NB4 (cell line): Measurements from ENCODE around the gene GYPC.

ENCODE experiments used
- DNase-seq: peaks from one replicate; pipeline ENCODE4 v3.0.0; 2010; ENCODE audit warnings: low read depth
- H3K4me3 ChIP-seq: one replicate; pipeline ENCODE4 v1.5.1; 2011; ENCODE audit warnings: mild to moderate bottlenecking, low read depth, low read length, moderate library complexity
- MAX ChIP-seq: IDR thresholded peaks from 2 replicates; pipeline ENCODE4 v1.6.1; 2011; ENCODE audit warnings: low read depth, low read length
- MYC ChIP-seq: IDR thresholded peaks from 2 replicates; pipeline ENCODE4 v1.6.1; 2011; ENCODE audit warnings: low read depth, low read length
- POLR2A ChIP-seq: IDR thresholded peaks from 2 replicates; pipeline ENCODE4 v1.6.1; 2011; ENCODE audit warnings: mild to moderate bottlenecking; ENCODE audit not compliant: insufficient read length; ENCODE audit errors: extremely low read depth
- TF ChIP-seq, protein P1 (sequence below): IDR thresholded peaks from one replicate; pipeline ENCODE4 v1.5.1; 2012; ENCODE audit warnings: low read depth, low read length

The GYPC gene

GRCh38 chr2:126663184-126663963 lies 7.4 kb downstream of the GYPC start:
- no peak for DNase-seq
- no peak overlapping the region for H3K4me3 ChIP-seq
- TF ChIP-seq MYC (no peak), MAX (no peak), POLR2A (no peak)
- TF ChIP-seq, protein P1, sequence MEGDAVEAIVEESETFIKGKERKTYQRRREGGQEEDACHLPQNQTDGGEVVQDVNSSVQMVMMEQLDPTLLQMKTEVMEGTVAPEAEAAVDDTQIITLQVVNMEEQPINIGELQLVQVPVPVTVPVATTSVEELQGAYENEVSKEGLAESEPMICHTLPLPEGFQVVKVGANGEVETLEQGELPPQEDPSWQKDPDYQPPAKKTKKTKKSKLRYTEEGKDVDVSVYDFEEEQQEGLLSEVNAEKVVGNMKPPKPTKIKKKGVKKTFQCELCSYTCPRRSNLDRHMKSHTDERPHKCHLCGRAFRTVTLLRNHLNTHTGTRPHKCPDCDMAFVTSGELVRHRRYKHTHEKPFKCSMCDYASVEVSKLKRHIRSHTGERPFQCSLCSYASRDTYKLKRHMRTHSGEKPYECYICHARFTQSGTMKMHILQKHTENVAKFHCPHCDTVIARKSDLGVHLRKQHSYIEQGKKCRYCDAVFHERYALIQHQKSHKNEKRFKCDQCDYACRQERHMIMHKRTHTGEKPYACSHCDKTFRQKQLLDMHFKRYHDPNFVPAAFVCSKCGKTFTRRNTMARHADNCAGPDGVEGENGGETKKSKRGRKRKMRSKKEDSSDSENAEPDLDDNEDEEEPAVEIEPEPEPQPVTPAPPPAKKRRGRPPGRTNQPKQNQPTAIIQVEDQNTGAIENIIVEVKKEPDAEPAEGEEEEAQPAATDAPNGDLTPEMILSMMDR, result no peak

- DNase-seq, result no peak
- no peak overlapping the region for H3K4me3 ChIP-seq
- TF ChIP-seq MYC (no peak), MAX (no peak), POLR2A (no peak)
- TF ChIP-seq, protein P1, result no peak
These were observed 8.3 kb downstream of the GYPC start for GRCh38 chr2:126664234-126664633.

DNA sequence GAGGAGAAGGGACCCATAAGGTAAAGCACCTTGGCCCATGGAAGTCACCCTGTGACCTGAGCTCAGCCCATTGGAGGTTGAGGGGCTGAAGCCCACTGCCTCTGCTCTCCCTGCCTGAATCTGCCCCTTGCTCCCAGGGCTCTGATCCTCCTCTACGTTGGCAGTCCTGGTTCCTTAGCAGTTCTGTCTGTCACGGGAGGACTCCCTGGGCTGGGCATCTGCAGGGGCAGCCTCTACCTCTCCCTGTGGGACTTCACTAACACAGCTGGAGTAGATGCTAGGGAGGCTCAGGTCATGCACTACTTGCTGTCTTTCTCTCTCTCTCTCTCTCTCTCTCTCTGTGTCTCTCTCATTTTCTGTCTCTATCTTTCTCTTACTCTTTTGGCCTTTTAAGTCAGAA lies 8.7 kb downstream of the GYPC start:
- DNase-seq, result no peak
- H3K4me3 ChIP-seq, result no peak overlapping the region
- TF ChIP-seq, protein P1, result no peak
- no peak for TF ChIP-seq MAX

GRCh38 chr2:126665483-126665882 lies 9.5 kb downstream of the GYPC start:
- DNase-seq, result no peak
- no peak overlapping the region for H3K4me3 ChIP-seq
- TF ChIP-seq, protein P1, result no peak
- TF ChIP-seq POLR2A (no peak), MYC (no peak), MAX (no peak)

GRCh38 chr2:126668254-126668653 lies 12.3 kb downstream of the GYPC start:
- TF ChIP-seq MYC (no peak), MAX (no peak), POLR2A (no peak)
- TF ChIP-seq, protein P1, result no peak
- no peak for DNase-seq
- H3K4me3 ChIP-seq, result no peak overlapping the region
